Measurements from ENCODE around the gene KICS2.
A peak's percentile ranks its signal among the peaks of the same experiment; 100 is the strongest.
"Not testable (repeated sequence)": the region's sequence is repeated elsewhere in the genome, so short reads cannot be mapped to it uniquely, and the experiment has no call there.

Gene KICS2

DNA sequence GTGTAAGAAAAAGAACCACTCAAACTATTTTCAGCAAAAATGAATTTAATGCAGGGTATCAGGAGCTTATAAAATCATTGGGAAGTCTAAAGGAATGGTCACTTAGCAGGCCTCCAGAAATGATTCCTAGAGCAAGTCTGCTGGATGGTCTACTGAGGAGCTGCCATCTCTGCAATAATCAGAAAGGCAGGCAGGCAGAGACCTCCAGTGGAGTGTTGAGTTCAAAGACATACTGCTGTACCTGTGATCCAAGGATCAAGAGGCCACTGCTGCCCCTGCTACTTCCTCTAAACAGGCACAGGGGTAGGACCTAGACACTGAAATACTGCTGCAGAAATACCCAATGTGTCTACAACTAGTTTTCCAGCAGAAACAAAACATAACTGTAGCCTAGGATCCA, 14.5 kb upstream of the KICS2 start:
- no peak overlapping the region for H3K4me3 ChIP-seq
- H3K36me3 ChIP-seq (replicated peaks), result no peaks in the 10 kb centered on the region
- no peaks in the 10 kb centered on the region for H3K9me3 ChIP-seq
- H3K4me1 ChIP-seq, result no peaks in the 10 kb centered on the region
- in situ Hi-C loops (cut with MboI; ENCODE audit: low sequenced_read_pairs), result no loop called here
- no peak for DNase-seq (ENCODE audit: low spot score in 2 of 2)
- H3K27me3 ChIP-seq (ENCODE audit: low read depth), result no peaks in the 10 kb centered on the region

DNA sequence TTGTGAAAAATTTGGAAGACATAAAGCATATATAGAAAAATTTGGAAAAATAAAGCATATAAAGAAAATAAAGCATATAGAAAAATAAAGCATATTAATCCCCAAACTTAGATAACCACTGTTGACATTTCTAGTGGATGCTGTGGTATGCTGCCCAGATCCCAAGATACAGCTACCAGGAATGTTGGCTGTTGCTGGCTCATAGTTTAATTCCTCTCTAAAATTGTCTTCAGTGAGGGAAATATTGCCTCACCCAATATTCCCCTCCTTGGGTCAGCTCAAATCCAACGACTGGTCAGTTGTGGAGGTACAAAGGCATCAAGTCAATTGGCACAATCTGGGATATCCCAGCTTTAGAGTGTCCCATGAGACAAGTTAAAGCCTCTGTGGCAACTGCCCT, 10.1 kb upstream of the KICS2 start:
- in situ Hi-C loops (cut with MboI; ENCODE audit: low sequenced_read_pairs), result no loop called here
- H3K9me3 ChIP-seq, result no peaks in the 10 kb centered on the region
- H3K27me3 ChIP-seq (ENCODE audit: low read depth), result no peaks in the 10 kb centered on the region
- H3K4me1 ChIP-seq, result no peaks in the 10 kb centered on the region
- no peak for DNase-seq (ENCODE audit: low spot score in 2 of 2)
- H3K4me3 ChIP-seq, result no peak overlapping the region
- H3K36me3 ChIP-seq (replicated peaks), result no peaks in the 10 kb centered on the region

DNA sequence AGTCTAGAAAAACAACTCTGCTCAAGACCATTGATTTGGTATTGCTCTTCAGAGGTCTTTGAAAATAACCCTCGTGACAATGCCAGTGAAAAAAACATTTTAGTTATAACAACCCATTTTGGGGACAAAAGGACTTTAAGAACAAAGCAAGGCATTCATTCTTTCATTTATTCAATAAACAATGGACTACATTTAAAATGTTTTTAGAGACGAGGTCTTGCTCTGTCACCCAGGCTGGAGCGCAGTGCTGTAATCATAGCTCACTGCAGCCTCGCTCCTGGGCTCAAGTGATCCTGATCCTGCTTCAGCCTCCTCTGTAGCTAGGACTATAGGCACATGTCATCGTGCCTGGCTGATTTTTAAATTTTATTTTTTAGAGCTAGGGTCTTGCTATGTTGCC, 7.7 kb upstream of the KICS2 start:
- in situ Hi-C loops (cut with MboI; ENCODE audit: low sequenced_read_pairs), result no loop called here
- Histone ChIP-seq H3K4me3 (no peak overlapping the region), H3K4me1 (no peaks in the 10 kb centered on the region), H3K9me3 (no peaks in the 10 kb centered on the region), H3K36me3 (replicated peaks) (no peaks in the 10 kb centered on the region), H3K27me3 (ENCODE audit: low read depth) (no peaks in the 10 kb centered on the region)
- no peak for DNase-seq (ENCODE audit: low spot score in 2 of 2)

DNA sequence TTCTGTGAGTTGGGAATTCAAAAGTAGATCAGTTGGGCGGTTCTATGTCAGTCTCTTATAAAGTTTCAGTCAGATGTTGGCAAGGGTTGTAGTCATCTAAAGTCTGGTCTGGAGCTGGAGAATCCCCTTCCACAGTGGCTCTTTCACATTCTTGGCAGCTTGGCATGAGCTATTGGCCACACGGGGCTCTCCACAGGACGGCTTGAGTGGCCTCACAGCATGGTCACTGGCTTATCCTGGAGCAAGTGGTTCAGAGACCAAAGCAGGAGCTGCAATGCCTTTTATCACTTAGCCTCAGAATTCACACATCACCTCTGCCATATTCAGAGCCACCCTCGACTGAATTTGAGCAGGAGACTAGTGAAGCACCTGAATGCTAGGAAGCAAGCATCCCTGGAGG, 7.1 kb upstream of the KICS2 start:
- no peaks in the 10 kb centered on the region for H3K9me3 ChIP-seq
- no peaks in the 10 kb centered on the region for H3K27me3 ChIP-seq (ENCODE audit: low read depth)
- H3K4me3 ChIP-seq, result no peak overlapping the region
- DNase-seq (ENCODE audit: low spot score in 2 of 2), result no peak
- in situ Hi-C loops (cut with MboI; ENCODE audit: low sequenced_read_pairs), result no loop called here
- no peaks in the 10 kb centered on the region for H3K4me1 ChIP-seq
- no peaks in the 10 kb centered on the region for H3K36me3 ChIP-seq (replicated peaks)

DNA sequence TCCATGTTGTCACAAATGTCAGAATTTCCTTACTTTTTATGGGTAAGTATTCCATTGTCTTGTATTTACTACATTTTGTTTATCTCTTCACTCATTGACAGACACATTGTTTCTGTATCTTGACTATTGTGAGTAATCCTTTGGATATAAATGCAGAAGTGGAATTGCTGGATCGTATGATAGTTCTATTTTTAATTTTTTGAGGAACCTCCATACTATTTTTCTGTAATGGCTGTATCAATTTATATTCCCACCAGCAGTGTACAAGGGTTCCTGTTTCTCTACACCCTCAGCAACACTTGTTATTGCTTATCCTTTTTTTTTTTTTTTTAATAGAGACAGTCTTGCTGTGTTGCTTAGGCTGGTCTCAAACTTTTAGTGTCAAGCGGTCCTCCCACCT, 3.5 kb upstream of the KICS2 start:
- no peaks in the 10 kb centered on the region for H3K9me3 ChIP-seq
- in situ Hi-C loops (cut with MboI; ENCODE audit: low sequenced_read_pairs), result no loop called here
- H3K27me3 ChIP-seq (ENCODE audit: low read depth), result no peaks in the 10 kb centered on the region
- no peak overlapping the region for H3K4me3 ChIP-seq
- peaks cover 4% of the 10 kb centered on the region for H3K4me1 ChIP-seq
- DNase-seq (ENCODE audit: low spot score in 2 of 2), result no peak
- H3K36me3 ChIP-seq (replicated peaks), result no peaks in the 10 kb centered on the region

DNA sequence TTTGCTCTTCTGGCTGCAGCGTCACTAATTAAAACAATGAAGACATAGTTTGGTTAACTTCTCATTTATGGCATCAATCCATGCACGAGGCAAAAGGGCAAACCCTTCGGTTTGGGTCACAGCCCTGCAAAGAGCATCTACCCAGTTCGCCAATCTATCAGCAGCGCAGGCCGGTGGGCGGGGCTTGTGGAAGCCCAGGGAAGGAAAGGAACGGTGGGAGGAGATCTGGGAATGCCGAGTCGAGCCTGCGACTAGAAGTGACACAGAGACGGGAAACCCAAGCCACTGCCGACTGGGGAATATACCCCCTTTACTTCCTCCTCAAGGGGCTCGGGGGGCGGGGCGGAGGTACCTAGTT, 466 bp downstream of the KICS2 start:
- H3K36me3 ChIP-seq (replicated peaks), result no peaks in the 10 kb centered on the region
- in situ Hi-C loops (cut with MboI; ENCODE audit: low sequenced_read_pairs), result no loop called here
- peak overlapping the region; percentile 86 for H3K4me3 ChIP-seq
- no peaks in the 10 kb centered on the region for H3K27me3 ChIP-seq (ENCODE audit: low read depth)
- DNase-seq (ENCODE audit: low spot score in 2 of 2), result peak; percentile 85 to 96
- H3K4me1 ChIP-seq, result peaks cover 11% of the 10 kb centered on the region
- H3K9me3 ChIP-seq, result no peaks in the 10 kb centered on the region

DNA sequence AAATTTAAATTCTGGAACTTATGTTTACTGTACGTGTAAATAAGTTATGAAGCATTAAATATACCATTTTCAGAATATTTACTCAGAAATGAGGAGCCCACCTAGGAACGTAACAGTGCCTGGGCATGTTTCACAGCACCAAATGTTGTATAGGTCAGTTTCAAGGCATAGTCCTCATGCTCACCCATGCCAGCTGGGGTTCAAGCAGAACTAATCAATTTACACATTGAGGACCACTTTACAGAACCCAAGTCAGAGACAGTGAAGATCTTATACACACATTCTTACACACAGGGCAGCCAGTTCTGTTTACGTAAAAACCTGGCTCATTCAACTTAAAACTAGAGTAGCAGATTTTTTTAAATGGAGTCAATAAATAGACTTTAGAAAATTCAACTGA, 2.0 kb downstream of the KICS2 start:
- no peak for DNase-seq (ENCODE audit: low spot score in 2 of 2)
- H3K36me3 ChIP-seq (replicated peaks), result 0 out of 2 replicates have a peak, but pooled peaks cover 2% of the 10 kb centered on the region
- H3K4me3 ChIP-seq, result no peak overlapping the region
- H3K27me3 ChIP-seq (ENCODE audit: low read depth), result no peaks in the 10 kb centered on the region
- in situ Hi-C loops (cut with MboI; ENCODE audit: low sequenced_read_pairs), result no loop called here
- H3K9me3 ChIP-seq, result no peaks in the 10 kb centered on the region
- H3K4me1 ChIP-seq, result peaks cover 11% of the 10 kb centered on the region

DNA sequence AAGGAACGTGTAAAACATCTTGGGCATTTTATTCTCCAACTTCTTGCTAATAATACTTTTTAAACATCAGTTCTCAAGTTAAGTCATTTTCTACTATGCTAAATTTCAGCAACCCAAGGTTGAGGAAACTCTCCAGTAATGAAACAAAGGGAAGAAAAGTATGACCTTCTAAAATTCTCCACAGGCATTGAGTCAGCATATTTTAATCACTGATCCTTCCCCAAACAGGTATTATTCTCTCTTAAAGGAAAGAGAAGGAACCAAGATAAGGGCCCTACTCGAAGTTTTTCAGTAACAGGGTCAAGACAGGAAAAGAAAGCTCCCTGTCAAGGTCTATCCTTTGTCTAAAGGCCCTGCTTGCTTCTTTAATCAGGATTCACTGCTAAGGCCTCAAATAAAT, 3.0 kb downstream of the KICS2 start:
- no peaks in the 10 kb centered on the region for H3K27me3 ChIP-seq (ENCODE audit: low read depth)
- in situ Hi-C loops (cut with MboI; ENCODE audit: low sequenced_read_pairs), result no loop called here
- no peak overlapping the region for H3K4me3 ChIP-seq

DNA sequence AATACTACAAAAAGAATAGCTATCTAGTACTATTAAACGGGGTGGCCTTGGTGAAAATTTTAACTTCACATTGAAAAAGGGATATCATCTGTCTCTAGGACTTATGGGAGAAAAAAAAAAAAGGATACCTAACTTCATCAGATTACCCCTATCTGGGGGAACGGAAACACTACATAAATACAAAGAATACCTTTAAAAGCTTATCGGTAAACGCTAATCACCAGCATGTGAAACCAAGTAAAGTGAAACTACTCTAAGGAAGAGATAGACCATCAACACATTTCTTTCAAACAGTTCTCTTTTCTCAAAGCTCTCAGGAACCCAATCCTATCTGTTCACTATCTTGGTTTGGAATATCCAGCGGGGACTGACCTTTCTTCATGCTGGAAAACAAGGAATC, 3.5 kb downstream of the KICS2 start:
- no peak for DNase-seq (ENCODE audit: low spot score in 2 of 2)
- in situ Hi-C loops (cut with MboI; ENCODE audit: low sequenced_read_pairs), result no loop called here
- Histone ChIP-seq H3K9me3 (no peaks in the 10 kb centered on the region), H3K4me1 (peaks cover 11% of the 10 kb centered on the region), H3K27me3 (ENCODE audit: low read depth) (no peaks in the 10 kb centered on the region), H3K4me3 (no peak overlapping the region), H3K36me3 (replicated peaks) (peaks cover 9% of the 10 kb centered on the region; the same call in 1 of the 2 replicates)

More for the DNA sequence above, 3.0 kb downstream of the KICS2 start:
- DNase-seq (ENCODE audit: low spot score in 2 of 2), result no peak
- H3K4me1 ChIP-seq, result peaks cover 11% of the 10 kb centered on the region
- H3K9me3 ChIP-seq, result no peaks in the 10 kb centered on the region
- peaks cover 6% of the 10 kb centered on the region; the same call in 1 of the 2 replicates for H3K36me3 ChIP-seq (replicated peaks)

DNA sequence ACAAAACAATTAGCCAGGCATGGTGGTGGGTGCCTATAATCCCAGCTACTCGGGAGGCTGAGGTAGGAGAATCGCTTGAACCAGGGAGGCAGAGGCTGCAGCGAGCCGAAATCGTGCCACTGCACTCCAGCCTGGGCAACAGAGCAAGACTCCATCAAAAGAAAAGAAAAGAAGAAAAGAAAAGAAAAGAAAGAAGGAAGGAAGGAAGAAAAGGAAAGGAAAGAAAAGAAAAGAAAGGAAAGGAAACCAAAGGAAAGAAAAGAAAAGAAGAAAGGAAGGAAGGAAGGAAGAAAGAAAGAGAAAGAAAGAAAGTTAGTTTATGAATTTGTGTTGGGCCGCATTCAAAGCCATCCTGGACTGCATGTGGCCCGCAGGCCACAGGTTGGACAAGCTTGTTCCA, 4.5 kb downstream of the KICS2 start:
- in situ Hi-C loops (cut with MboI; ENCODE audit: low sequenced_read_pairs), result not testable (repeated sequence)

DNA sequence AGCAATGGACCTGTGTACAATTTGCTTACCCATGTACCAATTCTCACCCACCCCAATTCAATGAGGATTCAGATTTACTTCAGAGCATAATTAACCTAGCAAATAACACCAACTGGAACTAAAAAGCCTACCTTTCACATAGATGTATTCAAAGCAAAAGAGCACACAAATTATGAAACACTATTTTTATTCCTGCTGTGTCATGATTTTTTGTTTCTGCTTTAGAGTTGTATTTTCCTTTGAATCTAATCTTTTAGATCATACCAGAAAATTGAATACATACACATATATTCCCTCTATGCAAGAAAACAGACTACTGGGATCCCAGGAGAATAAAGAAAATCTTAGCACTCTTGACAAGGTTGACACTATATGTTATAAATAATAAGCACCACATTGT, 5.9 kb downstream of the KICS2 start:
- in situ Hi-C loops (cut with MboI; ENCODE audit: low sequenced_read_pairs), result no loop called here
- no peak for DNase-seq (ENCODE audit: low spot score in 2 of 2)
- peaks cover 10% of the 10 kb centered on the region for H3K4me1 ChIP-seq
- H3K4me3 ChIP-seq, result no peak overlapping the region
- H3K27me3 ChIP-seq (ENCODE audit: low read depth), result no peaks in the 10 kb centered on the region
- peaks cover 17% of the 10 kb centered on the region for H3K36me3 ChIP-seq (replicated peaks)
- no peaks in the 10 kb centered on the region for H3K9me3 ChIP-seq

More for the DNA sequence above, 4.5 kb downstream of the KICS2 start:
- not testable (repeated sequence) for H3K27me3 ChIP-seq (ENCODE audit: low read depth); H3K36me3 ChIP-seq (replicated peaks); H3K4me3 ChIP-seq; H3K9me3 ChIP-seq; DNase-seq (ENCODE audit: low spot score in 2 of 2)
- peaks cover 11% of the 10 kb centered on the region for H3K4me1 ChIP-seq

DNA sequence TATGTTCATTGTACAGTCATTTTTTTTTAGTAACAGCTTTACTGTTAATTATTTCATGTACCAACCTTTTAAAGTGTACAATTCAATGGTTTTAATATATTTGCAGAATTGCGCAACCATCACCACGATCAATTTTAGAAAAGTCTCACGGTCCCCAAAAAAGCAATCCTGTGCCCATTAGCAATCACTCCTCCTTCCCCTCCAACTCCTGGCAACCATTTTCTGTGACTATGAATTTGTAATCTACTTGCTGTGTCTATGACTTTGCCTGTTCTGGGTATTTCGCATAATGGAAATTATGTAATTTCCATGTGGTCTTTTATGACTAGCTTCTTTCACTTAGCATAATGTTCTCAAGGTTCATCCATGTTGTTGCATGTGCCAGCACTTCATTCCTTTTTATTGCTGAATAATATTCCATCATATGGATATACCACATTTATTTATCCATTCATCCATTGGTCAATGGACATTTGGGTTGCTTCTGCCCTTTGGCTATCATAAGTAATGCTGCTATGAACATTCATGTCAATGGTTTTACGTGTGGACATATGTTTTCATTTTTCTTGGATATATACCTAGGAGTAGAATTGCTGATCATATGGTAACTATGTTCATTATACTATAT, 9.9 kb downstream of the KICS2 start:
- in situ Hi-C loops (cut with MboI; ENCODE audit: low sequenced_read_pairs), result no loop called here
- H3K9me3 ChIP-seq, result no peaks in the 10 kb centered on the region
- no peak for DNase-seq (ENCODE audit: low spot score in 2 of 2)
- H3K4me1 ChIP-seq, result no peaks in the 10 kb centered on the region
- H3K36me3 ChIP-seq (replicated peaks), result peaks cover 17% of the 10 kb centered on the region
- no peak overlapping the region for H3K4me3 ChIP-seq
- H3K27me3 ChIP-seq (ENCODE audit: low read depth), result no peaks in the 10 kb centered on the region

DNA sequence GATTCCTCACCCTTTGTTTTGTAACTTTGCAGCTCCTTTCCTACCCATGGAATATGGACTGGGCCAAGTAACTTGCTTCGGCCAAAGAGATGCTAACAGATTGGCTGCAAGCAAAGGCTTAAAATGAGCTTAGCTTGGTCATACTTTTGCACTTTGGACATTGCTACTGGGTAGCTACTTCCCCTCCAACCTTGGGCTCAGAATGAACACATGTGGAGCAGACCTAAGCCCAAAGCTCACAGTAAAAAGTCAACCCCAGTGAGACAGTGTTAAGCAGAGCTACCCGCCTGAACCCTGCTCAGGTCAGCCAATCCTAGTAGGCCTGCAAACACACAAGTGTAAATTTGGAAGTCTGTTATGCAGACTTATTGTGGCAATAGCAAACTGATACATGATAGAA, 14.6 kb downstream of the KICS2 start:
- no peaks in the 10 kb centered on the region for H3K4me1 ChIP-seq
- H3K27me3 ChIP-seq (ENCODE audit: low read depth), result no peaks in the 10 kb centered on the region
- in situ Hi-C loops (cut with MboI; ENCODE audit: low sequenced_read_pairs), result no loop called here
- no peak for DNase-seq (ENCODE audit: low spot score in 2 of 2)
- no peak overlapping the region for H3K4me3 ChIP-seq
- H3K9me3 ChIP-seq, result no peaks in the 10 kb centered on the region
- H3K36me3 ChIP-seq (replicated peaks), result peaks cover 8% of the 10 kb centered on the region

DNA sequence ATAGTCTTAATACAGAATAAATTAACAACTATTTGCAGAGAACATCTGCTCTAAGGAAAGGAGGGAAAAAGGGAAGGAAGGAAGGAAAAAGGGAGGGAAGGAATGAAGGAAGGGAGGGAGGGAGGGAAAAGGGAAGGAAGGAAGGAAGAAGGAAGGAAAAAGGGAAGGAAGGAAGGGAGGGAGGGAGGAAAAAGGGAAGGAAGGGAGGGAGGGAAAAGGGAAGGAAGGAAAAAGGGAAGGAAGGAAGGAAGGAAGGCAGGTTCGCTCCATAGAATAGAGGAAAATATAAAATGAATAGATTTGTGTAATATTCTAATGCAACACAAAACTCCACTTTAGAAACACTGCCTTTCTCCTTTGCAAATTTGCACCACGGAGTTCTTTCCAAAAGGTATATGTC, 16.6 kb downstream of the KICS2 start:
- no peak overlapping the region for H3K4me3 ChIP-seq
- H3K27me3 ChIP-seq (ENCODE audit: low read depth), result no peaks in the 10 kb centered on the region
- DNase-seq (ENCODE audit: low spot score in 2 of 2), result no peak
- H3K36me3 ChIP-seq (replicated peaks), result no peaks in the 10 kb centered on the region
- in situ Hi-C loops (cut with MboI; ENCODE audit: low sequenced_read_pairs), result no loop called here
- H3K4me1 ChIP-seq, result no peaks in the 10 kb centered on the region
- H3K9me3 ChIP-seq, result no peaks in the 10 kb centered on the region

DNA sequence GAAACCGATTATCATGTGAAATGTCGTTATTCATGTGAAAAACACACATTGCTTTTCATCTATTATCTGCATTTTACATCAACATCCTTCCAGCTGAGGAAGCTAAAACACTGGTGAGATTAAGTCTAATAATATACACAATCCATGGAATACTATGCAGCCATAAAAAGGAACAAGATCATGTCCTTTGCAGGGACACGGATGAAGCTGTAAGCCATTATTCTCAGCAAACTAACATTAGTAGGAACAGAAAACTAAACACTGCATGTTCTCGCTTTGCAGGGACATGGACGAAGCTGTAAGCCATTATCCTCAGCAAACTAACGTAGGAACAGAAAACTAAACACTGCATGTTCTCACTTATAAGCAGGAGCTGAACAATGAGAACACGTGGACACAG, 18.3 kb downstream of the KICS2 start:
- H3K36me3 ChIP-seq (replicated peaks), result no peaks in the 10 kb centered on the region
- in situ Hi-C loops (cut with MboI; ENCODE audit: low sequenced_read_pairs), result no loop called here
- no peaks in the 10 kb centered on the region for H3K4me1 ChIP-seq
- H3K9me3 ChIP-seq, result no peaks in the 10 kb centered on the region
- DNase-seq (ENCODE audit: low spot score in 2 of 2), result no peak
- no peak overlapping the region for H3K4me3 ChIP-seq
- H3K27me3 ChIP-seq (ENCODE audit: low read depth), result no peaks in the 10 kb centered on the region
